ENCODE results near the gene PPIL1. TPM values are rescaled to one million over a fixed set of nuclear protein-coding genes. Genes with fewer than 3 reads are reported as not detected.

Gene PPIL1
- total RNA-seq, 2 donors from 2014 or later = 41.1 to 53.7 TPM

DNA sequence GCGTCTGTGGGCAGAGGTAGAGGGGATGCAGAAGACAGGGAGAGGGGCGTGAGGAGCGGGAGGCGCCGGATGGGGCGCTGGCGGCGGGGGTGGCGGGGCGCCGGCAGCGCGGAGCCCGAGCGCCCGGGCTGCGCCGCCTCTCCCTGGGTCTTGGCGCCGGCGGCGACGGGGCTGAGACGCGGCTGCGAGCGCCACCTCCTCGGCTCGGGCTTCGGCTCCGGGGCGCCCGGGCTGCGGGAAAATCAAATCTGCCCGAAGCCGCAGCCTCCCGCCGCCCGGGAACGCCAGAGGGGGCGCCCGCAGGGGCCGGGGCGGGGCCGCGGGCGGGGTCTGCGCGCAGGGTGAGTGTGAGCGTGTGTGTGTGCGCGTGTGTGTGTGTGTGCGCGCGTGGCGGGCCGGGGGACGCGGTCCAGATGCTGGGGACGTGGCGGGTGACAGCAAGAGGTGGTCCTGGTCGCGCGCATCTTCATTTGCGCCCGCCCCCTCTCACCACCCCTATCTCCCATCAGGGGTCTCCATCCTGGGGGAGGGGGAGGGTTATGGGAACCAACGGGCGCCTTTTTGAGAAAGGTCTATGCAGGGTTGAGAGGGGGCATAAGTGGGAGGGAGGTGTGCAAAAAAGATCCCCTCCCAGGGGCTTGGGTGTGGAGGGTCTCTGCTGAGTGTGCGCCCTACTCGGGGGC lies 34.7 kb downstream of the PPIL1 start:
- TF ChIP-seq, protein P1, sequence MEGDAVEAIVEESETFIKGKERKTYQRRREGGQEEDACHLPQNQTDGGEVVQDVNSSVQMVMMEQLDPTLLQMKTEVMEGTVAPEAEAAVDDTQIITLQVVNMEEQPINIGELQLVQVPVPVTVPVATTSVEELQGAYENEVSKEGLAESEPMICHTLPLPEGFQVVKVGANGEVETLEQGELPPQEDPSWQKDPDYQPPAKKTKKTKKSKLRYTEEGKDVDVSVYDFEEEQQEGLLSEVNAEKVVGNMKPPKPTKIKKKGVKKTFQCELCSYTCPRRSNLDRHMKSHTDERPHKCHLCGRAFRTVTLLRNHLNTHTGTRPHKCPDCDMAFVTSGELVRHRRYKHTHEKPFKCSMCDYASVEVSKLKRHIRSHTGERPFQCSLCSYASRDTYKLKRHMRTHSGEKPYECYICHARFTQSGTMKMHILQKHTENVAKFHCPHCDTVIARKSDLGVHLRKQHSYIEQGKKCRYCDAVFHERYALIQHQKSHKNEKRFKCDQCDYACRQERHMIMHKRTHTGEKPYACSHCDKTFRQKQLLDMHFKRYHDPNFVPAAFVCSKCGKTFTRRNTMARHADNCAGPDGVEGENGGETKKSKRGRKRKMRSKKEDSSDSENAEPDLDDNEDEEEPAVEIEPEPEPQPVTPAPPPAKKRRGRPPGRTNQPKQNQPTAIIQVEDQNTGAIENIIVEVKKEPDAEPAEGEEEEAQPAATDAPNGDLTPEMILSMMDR (IDR thresholded peaks at IDR 0.05) = peak; percentile 20 to 49
- H3K4me1 ChIP-seq = peaks cover 0 to 68% of the 10 kb centered on the region in 2 donors
- no peaks in the 10 kb centered on the region for H3K27me3 ChIP-seq
- H3K27ac ChIP-seq = peak overlapping the region; percentile 85 to 91
- no peak for DNase-seq (ENCODE audit: low spot score)
- H3K36me3 ChIP-seq = peaks cover 13% of the 10 kb centered on the region
- no peaks in the 10 kb centered on the region for H3K9me3 ChIP-seq
- H3K4me3 ChIP-seq = peak overlapping the region; percentile 49 to 64

DNA sequence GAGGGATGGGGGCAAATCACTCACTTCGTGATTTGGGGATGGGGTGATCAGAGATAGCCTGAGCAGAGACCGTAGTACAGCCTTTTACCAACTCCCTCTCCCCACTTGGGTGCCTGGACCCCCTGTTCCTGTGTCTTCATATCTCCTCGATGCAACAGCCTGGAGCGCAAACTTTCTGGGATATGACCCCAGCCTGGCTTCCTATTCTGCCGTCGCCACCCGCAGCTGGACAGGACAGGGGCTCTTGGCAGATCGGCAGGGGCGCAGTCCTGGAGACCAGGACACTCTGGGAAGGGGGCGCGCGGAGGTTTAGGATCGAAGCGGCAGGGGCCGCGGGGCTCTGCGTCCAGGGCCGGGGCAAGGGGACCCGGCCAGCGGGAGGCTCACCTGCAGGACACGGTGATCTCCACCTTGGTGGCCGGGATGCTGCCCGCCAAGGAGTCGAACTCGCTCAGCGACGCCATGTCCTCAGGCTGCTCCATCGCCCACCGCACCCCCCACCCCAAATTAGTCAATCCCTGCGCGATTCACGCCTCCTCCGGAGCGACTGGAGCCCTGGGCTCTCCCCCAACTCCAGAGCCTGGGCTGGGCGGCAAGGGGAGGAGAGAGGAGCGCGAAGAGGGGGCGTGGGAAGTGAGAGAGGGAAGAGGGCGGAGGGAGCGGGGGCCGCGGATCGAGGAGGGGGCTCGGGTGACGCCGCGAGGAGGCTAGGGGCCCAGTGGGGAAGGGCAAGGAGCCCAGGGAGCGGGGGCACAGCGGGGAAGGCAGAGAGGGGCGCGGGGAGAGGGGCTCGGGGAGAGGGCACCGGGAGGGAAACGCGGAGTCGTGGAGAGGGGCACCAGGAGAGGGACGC lies 35.5 kb downstream of the PPIL1 start, which contains the start of gene CPNE5:
TSS of gene CPNE5 (minus strand) at position 549 of the 853 bp plus-strand sequence. CDS start at position 482, 67 bp downstream.
- Histone ChIP-seq H3K27me3 (no peaks in the 10 kb centered on the region), H3K4me1 (peaks cover 0 to 70% of the 10 kb centered on the region in 2 donors), H3K36me3 (peaks cover 13% of the 10 kb centered on the region), H3K9me3 (no peaks in the 10 kb centered on the region), H3K4me3 (peak within 1 kb of the TSS; percentile 49 to 64), H3K27ac (peak within 1 kb of the TSS; percentile 85 to 91)
- no peak for DNase-seq (ENCODE audit: low spot score)
- TF ChIP-seq, protein P1 (IDR thresholded peaks at IDR 0.05) = no peak

DNA sequence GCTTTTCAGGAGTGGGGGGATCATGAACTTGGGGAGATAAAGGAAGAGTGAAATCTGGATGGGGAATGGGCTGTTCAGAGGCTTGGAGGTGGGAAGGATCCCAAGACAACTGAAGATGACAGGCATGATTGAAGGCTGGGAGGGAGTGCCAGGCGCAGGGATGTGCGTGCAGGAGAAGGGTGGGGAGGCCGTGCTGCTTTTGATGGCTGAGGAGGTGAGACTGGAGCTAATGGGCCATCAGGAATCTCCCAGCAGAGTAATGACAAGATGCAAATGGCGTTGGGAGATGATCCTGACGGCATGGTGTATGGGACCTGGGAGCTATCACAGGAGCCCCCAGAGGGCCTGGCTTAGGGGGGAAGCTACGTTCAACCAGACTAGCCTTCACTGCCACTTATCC lies 36.9 kb downstream of the PPIL1 start:
- Histone ChIP-seq H3K4me1 (peaks cover 0 to 61% of the 10 kb centered on the region in 2 donors), H3K36me3 (peaks cover 13% of the 10 kb centered on the region), H3K4me3 (peak overlapping the region; percentile 49 to 64), H3K9me3 (no peaks in the 10 kb centered on the region), H3K27ac (peak overlapping the region; percentile 85 to 91), H3K27me3 (no peaks in the 10 kb centered on the region)
- TF ChIP-seq, protein P1 (IDR thresholded peaks at IDR 0.05) = no peak
- DNase-seq (ENCODE audit: low spot score) = no peak

- Histone ChIP-seq H3K27me3 (no peaks in the 10 kb centered on the region), H3K9me3 (no peaks in the 10 kb centered on the region), H3K4me1 (peaks cover 0 to 61% of the 10 kb centered on the region in 2 donors), H3K36me3 (peaks cover 13% of the 10 kb centered on the region), H3K27ac (peak overlapping the region; percentile 85 to 91), H3K4me3 (no peak overlapping the region)
- DNase-seq (ENCODE audit: low spot score) = no peak
- TF ChIP-seq, protein P1 (IDR thresholded peaks at IDR 0.05) = no peak
Measured at GRCh38 chr6:36837022-36837339, 37.6 kb downstream of the PPIL1 start.

DNA sequence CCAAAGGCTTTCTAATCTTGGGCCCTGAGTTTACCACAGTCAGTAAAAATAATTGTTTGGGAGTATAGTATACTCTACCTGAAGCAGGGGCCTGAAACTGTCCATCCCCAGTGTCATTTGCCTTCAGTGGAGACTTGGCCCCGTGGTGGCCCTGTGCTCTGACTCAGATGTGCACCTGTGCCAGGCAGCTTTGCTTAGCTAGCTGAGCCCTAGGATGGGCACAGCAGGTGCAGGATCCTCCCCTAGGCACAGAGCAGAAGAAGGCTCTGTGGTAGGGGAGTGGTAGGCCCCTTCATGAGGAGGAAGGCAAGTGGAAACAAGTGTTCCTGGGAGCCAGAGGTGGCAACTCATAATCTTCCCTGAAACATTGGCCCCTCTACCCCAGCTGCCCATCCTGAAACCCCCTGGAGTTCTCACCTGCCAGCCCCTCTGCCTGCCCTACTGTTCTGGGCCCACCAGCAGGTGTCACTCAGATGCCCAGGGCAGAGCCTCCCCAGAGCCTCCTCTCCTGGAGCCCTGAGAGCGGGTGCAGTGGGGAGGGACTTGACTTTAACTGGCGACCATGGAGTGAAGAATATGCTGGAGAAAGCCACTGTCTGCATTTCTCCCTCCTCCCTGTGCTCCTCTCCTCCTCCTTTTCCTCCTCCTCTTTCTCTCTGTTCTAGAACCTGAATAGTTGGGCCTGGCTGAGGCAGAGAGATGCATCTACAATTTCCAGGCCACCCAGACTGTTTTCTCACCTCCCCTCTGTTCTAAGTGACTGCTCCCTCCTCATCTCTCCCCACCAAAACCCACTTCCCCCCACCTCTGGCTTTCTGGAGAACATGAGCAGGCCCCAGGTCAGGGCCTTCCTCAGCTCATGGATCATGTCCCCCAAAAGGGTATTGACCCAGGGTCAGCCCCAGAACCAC lies 38.2 kb downstream of the PPIL1 start:
- Histone ChIP-seq H3K4me3 (no peak overlapping the region), H3K27me3 (no peaks in the 10 kb centered on the region), H3K4me1 (peaks cover 0 to 58% of the 10 kb centered on the region in 2 donors), H3K36me3 (peaks cover 8% of the 10 kb centered on the region), H3K9me3 (no peaks in the 10 kb centered on the region), H3K27ac (peak overlapping the region; percentile 85 to 91)
- no peak for DNase-seq (ENCODE audit: low spot score)
- TF ChIP-seq, protein P1 (IDR thresholded peaks at IDR 0.05) = peak in 1 of 2 donors; percentile 35

Data from right atrium auricular region (tissue), 2 donors.